GM12875 (cell line): ENCODE measurements around the gene RAMP3.

ENCODE experiments used
- H3K4me3 ChIP-seq: one replicate; pipeline ENCODE4 v1.5.1; 2011; ENCODE audit warnings: low read depth, low read length, control low read depth
- TF ChIP-seq, protein P1 (sequence below): IDR thresholded peaks from 2 replicates; pipeline ENCODE4 v1.5.1; 2011; ENCODE audit warnings: low read depth, mild to moderate bottlenecking, control low read depth, inconsistent platforms, low read length, moderate library complexity, borderline replicate concordance; ENCODE audit not compliant: insufficient read depth

The RAMP3 gene

DNA sequence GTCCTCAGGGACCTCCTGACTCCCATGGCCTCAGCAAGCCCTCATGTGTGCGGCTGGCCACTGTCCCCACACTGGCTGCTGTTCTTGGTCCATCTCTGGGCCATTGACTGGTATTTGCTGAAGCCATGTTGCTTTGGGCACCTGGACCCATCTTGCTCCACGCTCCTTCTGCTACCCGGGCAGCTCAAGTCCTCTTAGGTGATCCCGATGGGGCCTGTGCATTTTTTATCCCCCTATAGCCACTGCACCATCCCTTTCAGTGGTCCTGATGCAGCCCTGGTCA lies 16.7 kb downstream of the RAMP3 start:
- H3K4me3 ChIP-seq: no peak overlapping the region
- TF ChIP-seq, protein P1, sequence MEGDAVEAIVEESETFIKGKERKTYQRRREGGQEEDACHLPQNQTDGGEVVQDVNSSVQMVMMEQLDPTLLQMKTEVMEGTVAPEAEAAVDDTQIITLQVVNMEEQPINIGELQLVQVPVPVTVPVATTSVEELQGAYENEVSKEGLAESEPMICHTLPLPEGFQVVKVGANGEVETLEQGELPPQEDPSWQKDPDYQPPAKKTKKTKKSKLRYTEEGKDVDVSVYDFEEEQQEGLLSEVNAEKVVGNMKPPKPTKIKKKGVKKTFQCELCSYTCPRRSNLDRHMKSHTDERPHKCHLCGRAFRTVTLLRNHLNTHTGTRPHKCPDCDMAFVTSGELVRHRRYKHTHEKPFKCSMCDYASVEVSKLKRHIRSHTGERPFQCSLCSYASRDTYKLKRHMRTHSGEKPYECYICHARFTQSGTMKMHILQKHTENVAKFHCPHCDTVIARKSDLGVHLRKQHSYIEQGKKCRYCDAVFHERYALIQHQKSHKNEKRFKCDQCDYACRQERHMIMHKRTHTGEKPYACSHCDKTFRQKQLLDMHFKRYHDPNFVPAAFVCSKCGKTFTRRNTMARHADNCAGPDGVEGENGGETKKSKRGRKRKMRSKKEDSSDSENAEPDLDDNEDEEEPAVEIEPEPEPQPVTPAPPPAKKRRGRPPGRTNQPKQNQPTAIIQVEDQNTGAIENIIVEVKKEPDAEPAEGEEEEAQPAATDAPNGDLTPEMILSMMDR: no peak

DNA sequence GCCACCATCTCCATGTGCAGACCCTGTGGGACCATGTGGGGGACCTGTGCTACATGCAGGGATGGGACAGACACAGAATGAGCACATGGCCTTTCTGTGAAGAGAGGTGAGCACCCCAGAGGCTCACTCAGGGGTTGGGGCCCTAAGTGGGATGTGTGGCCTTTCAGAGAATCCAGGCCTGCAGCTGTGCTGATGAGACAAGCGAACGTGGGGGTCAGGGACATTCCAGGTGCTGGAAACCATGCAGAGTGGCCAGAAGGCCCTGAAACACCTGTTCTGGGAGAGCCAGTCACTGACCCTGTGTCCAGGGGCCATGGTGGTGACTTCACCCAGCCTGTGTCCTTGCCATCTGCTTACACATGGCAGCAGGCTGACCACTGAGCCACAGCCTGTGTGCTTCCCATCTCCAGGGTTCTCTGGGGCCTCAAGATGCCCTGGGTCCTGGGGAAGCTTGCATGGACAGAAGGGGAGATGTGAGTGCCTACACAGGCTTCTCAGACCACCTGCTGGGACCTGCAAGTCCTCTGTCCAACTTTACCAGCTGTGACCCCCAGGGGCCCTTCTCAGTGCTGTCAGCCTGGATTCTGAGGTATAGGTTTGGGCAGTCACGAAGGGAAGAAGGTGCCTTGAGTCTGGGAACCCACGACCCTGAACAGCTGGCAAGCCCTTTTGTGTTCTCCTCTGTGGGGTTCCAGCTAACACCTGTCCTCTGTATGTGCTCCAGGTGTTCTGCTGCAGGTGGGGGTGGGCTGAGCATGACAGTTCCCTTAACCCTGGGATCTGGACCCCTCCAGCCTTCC lies 17.6 kb downstream of the RAMP3 start:
- TF ChIP-seq, protein P1: no peak
- no peak overlapping the region for H3K4me3 ChIP-seq

DNA sequence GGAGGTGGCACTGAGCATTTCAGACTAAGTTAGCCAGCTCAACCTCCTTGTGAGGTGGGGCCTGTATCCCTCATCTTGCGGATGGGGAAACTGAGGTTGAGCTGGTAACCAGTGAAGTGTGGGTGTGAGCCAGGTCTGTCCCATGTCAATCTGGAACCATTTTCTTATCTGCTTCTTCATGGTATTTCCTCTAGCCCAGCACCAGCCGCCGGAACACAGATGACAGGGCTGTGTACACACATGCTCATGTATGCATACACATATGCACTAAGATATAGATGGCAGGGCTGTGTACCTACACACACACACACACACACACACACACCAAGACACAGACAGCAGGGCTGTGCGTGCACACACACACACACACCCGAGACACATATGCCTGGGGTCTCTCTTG lies 18.5 kb downstream of the RAMP3 start:
- no peak overlapping the region for H3K4me3 ChIP-seq
- TF ChIP-seq, protein P1: no peak

DNA sequence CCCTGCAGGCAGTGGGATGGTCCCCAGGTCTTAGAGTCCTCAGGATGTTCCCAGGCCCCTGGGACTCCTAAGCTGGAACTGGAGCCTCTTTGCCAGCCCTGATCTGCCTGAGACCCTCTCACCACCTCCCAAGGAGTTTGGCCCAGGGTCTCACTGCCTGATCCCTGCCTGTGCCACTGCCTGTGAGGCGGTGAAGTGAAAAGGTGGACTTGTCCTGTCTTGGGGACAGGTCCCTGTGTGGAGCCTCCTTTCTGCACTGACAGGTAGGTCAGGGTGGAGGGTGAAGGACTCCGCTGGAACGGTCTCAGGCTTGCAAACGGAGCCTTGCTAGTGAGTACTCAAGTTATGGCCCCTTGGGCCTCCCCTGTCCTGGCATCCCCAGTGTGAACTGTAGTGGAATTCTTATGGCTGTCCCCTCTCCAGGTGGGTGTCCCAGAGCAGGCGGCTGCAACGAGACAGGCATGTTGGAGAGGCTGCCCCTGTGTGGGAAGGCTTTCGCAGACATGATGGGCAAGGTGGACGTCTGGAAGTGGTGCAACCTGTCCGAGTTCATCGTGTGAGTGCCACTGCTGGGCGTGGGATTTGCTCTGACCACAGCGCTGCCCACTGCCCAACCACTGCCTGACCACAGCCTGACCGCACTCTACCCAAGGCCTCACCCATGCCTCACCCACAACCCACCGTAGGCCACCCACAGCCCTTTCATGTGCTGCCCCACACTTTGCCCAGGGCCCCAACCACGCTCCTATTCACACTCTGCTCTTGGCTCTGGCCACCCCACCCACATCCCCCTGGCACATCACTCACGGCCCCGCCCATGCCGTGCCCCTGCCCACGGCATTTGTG lies 19.5 kb downstream of the RAMP3 start:
- H3K4me3 ChIP-seq: no peak overlapping the region
- TF ChIP-seq, protein P1: no peak

DNA sequence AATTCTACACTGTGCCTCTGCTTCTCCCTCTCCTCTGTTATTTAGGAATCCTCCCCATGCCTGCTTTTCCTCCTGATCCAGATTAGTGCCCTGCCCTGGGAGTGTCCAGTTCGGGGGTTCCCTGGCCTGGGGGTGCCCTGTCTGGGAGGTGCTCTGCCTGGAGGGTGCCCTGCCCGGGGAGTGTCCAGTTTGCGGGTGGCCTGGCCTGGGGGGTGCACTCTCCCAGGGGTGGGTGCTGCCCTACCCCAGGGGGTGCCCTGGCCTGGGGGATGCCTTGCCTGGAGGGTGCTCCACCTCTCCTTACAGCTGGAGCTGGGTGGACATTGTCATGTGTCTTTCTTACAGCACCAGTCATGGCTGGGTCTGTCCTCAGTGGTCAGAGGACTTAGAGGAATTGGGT lies 20.2 kb downstream of the RAMP3 start:
- TF ChIP-seq, protein P1: no peak
- no peak overlapping the region for H3K4me3 ChIP-seq

DNA sequence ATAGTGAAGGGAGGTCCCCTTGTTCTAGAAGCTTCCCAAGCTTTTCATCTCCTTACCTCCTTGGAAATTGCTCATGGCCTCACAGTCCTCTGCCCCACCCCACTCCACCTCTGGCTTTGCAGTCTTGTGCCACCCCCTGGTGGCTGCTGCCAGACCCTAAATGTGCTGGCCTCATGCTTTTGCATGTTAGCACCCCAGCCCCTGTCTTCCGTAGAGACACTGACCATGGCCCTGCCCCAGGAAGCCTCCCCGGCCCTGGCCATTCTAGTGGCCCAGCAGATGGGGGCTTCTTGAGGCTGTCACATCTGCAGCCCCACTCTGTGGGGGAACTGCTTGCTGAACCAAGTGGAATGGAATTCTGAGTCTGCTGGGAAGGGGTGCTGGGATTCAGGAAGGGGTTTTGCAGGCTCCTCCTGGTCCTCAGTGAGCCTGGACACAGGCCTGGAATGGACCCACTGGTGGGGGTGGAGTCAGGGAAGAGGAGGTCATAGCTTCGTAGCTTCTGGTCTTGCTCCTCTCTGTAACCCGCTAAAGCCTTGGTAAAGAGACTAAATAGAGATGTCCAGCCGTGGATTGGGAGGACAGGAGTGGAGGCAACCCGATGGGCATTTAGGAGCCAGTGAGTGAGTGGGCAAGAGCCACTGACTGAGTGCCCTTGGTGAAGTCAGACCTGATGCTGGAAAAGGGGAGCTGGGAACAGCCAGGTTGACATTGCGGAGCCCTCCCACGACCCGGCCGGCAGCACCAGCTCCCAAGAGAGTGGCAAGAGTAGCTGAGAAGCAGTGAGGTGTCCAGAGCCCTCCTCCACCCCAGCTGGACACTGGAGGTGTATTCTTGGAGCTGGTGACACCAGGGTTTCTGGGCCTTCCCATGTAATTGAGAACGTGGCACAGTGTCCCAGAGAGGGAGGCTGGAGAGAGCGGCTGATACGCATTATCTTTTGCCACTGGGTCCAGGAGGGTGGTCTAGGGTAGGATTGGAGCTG lies 20.9 kb downstream of the RAMP3 start:
- TF ChIP-seq, protein P1: peak; percentile 43

More for the DNA sequence above, 20.9 kb downstream of the RAMP3 start:
- no peak overlapping the region for H3K4me3 ChIP-seq
